Activated T-cell treated with anti-CD3 and anti-CD28 coated beads, Interleukin-2, amount 50 U/mL, for 1 hour (primary cell): ENCODE results near the gene TFAP2B.

Experiments used
- DNase-seq: peaks from one replicate; pipeline ENCODE4 v3.0.0-alpha.2; 2020

The TFAP2B gene

DNA sequence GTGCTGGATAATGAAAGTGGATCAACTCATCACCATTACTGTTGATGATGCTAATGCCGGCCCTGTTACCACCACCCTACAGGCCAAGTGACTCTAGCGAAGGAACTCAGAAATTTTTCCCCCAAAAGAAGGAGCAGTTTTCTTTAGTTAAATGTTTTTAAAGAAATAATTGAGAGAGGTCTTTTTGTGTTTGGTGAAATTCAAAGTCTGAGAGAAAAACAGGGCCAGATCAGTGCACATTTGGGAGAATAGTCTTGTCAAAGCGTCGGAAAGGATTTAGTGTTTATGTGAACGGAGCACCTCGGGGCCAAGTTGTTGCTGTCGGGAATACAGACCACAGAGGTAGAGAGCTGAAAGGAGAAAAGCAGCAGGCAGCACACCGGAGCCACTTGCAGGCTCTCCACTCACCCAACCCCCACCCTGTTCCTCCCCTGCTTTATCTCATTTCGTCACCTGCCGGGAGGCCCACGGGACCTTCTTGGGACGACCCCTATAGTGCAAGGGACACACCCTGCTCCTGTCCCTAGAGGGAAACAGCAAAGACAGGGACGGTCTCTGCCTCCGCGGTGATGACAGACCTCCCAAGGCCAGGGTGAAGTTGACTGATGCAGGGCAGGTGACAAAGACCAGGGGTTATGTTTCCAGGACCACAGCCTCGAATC, 6.8 kb downstream of the TFAP2B start:
- no peak for DNase-seq

DNA sequence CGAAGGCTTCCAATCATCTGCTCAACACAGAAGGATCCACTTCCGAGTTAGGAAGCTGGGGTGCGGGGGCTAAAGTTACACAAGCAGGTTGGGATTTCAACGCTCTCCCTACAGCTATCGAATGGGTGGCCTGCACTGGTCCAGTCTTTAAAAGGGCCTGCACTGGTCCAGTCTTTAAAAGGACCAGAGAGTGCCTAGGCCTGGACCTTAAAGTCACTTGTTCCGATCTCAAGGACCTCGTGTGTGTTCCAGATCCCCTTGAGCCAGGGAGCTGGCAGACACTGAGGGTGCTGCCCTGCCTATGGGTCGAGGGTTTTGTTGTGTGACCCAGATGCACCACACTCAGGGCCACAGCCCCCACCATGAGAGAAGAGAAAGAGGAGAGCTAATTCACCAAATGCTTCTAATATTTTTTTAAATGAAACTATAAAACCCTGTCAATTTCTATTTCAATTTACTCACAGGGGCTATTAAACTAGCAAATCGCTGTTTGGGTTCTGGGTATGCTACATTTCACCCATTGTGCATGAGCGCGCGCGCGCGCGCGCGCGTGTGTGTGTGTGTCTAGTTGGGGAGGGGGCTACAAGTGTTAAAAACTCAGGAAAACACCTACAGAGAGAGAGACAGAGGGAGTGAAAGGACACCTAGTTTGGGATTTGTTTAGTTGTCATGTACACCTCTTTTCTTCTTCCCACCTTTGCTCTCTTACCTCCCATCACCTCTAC, 7.5 kb downstream of the TFAP2B start:
- no peak for DNase-seq

DNA sequence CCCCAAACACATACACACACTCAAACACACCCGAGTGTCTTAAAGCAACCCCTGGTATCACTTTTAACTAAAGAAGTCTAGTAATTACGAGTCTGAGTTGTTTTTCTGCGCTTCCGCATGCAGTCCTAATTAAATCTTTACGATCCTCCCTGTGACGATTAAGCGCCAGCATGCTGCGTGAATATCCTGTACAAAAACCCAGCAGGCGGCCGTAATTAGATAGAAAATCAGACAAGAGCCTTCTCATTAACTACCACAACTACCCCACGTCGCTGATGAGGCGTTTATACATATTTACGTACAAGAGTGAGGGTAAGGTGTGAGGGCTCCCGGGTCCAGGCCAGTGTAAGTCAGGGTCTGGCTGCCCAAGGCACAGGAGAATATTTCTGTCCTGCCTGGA, 8.1 kb downstream of the TFAP2B start:
- DNase-seq = no peak

DNA sequence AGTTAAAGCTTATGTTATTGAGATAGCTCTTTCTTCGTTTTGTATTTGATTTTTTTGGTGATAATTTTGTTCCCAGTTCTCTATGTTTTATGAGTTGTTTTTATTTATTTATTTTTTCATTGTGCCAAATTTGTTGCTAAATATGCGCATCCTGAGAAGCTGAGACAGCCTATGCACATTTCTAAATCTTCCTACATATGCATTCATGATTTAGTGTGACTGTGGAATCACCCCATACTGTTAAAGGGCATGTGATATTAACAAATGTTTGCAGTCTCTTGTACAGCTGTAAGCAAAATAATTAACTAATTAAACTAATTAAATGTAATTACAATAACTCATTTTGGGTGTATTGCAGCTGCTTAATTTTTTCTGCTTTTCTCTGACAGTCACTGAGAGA, 10.4 kb downstream of the TFAP2B start:
- DNase-seq = no peak

DNA sequence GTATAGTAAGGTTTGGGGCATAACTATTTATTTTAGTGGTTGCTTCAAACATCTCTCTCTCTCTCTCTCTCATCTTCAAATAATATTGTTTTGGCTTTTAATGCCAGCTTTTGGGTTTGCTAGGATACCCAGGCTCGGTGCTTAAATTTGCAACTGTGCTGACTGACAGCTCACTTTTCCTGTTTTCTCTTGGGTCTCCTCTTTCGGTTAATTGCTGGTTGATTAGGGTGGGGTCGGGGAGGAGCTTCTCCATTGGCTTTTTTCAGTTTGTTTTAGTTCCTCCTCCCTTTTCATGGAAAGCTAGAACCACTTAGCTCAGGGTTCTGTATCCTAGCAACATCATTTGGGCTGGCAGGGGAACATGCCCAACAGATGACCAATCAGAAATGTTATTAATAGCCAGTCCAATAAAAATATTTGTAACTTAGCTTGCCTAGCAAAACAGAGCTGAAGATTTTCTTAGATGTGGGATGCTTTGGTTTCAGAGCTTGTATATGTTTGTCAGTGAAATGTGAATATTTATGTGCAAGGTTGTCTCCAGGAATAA, 11.3 kb downstream of the TFAP2B start:
- no peak for DNase-seq

- DNase-seq = no peak
These were observed 12.5 kb downstream of the TFAP2B start for GRCh38 chr6:50831186-50831585.

DNA sequence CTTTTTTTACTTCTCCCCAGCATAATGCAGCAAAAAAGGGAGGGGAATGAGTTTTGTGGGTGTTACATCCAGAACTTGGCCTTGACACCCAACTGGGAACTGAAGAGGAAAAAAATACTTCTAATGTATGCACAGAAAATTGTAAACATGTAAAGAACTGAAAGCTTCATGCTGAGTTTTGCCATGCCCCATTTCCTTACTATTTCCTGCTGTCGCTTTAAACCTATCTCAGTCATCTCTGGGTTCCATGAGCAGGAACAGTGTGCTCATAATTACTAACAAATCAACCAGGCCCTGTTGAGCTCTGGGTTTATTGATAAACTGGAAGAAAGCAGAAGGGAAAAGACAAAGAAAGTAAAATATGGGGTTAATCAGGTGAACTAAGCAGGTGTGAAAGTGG, 14.2 kb downstream of the TFAP2B start:
- no peak for DNase-seq

DNA sequence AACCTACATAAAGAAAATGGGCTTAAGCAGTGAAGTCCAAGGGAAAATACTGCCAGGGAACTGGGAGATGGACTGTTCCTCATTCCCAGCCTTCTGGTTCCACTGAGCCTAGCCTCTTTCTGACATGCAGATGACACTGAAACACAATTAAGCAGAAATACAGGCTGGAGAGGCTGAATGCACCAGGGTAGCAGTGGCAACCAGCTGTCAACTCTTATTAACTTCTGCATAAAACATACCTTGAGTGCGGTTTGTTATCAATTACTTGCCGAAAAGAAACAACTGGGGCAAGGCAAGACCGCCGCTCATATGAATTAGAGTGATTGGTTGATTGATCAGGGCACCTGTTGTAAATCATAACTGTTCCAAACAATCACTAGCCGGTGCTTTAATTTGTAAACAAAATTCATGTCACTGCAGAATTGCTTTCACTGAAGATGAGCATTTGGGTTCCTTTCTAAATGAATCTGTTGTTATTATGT, 16.3 kb downstream of the TFAP2B start:
- DNase-seq = no peak

DNA sequence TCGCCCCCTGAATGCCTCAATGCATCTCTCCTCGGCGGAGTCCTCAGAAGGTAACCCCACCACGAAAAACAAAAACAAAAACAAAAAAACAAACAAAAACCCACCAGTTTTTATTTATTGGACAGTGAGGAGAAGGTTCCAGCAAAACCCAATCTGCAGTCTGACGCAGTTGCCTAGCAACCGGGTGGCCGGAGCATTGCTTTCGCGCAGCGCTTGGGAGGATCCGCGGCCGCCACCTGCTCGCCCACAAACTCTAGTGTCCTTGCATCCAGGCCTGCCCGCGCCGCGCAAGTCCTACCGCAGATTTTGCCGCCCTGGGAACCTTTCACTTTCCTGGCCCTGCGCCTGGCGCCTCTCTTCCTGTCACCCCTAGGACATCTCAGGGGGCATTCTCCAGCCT, 17.6 kb downstream of the TFAP2B start:
- no peak for DNase-seq

DNA sequence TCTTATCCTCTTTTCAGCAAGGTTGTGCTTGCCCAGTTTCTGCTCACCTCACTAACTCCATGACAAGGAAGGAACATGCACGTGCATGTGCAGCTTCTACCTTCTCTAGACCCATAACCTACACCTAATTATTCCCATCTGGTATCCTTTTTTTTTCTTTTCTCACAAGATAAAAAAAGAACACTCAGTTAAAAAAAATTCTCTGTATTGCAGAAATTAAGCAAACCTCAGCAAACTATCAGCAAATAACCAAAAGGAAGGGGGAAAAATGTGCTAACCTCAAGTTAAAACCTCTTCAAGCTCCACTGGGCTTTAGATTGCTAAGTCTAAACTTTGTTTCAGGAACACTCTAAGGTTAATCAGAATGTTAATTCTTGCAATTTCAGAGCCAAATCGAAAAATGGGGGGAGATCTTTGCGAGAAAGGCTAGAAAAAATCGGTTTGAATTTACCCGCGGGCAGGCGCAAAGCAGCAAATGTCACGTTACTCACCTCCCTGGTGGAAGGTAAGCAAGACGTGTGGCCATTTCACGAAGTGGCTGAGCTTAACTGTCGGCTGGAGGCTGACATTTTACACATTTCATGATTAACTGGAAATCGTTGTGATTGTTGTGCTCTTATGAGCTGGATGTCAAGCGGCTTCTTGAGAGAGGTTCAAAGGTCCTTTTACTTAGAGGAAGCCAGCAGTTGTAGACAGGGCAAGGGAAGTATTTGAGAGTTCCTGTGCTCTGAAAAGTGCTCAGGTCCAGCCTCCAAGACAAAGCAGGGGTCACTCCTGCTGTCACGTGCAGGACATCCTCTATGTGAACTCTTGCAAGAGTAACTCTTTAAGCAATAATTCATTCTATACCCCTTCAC, 19.1 kb downstream of the TFAP2B start:
- no peak for DNase-seq

DNA sequence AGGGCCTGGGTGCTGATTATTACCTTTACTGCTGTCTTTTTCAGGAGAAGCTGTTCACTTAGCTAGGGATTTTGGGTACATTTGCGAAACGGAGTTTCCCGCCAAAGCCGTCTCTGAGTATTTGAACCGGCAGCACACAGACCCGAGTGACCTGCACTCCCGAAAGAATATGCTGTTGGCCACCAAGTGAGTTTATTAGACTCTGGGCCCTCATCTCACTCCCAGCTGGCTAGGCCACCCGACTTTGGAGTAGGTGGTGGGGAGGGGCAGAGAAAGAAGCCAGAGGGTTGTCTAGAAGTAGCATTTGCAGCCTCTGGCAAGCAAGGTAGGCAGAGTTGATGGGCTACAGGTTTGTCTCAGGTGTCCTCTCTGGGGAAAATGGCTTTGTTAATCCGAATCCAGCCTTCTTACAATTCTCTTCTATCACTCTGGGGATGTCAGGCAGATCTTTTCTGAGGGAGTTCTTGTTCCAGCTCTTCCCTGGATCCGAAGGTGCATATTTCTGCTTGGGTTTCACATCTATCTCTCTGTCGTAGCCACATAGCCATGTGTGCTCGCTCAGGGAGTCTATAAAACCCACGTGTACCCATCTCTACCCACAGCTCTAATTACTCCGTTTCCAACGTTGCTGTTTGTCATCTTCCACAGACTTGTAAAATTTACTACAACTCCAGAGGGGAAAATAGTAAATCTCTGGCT, 21.6 kb downstream of the TFAP2B start:
- no peak for DNase-seq

DNA sequence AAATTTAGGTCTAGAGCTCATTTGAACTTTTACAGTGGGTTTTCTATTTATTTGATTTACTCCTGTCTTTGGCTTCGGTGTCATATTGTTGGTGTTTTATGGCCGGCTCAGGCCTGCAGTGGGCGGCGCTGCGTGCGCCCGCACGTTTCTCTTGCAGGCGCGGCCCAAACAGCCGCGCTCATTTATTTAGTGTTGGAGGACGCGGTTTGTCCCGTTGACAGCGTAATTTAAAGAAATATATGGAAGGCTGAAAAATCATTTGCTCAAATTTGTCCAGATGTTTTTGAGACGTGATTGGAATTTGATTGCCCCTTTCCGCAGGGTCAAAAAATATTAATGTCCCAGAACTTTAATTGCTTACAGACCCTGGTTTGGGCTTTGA, 22.1 kb downstream of the TFAP2B start:
- DNase-seq = no peak

GRCh38 chr6:50842446-50842845, 23.8 kb downstream of the TFAP2B start:
- no peak for DNase-seq

DNA sequence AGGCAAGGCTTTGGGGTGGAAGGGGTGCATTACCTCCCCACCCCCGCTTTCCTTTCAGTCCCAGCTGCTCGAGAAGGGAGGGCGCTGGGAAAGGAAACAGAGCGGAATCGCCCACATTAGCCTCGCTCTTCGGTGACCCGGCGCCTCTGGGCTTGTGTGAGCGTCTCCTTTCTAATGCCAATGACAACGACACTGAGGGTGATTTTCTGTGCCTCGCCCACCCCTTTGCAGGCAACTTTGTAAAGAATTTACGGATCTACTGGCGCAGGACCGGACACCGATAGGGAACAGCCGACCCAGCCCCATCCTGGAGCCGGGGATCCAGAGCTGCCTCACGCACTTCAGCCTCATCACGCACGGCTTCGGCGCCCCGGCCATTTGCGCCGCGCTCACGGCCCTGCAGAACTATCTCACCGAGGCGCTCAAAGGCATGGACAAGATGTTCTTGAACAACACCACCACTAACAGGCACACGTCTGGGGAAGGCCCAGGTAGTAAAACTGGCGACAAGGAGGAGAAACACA, 24.3 kb downstream of the TFAP2B start:
- no peak for DNase-seq

- no peak for DNase-seq
These were observed 25.2 kb downstream of the TFAP2B start for GRCh38 chr6:50843842-50844241.

DNA sequence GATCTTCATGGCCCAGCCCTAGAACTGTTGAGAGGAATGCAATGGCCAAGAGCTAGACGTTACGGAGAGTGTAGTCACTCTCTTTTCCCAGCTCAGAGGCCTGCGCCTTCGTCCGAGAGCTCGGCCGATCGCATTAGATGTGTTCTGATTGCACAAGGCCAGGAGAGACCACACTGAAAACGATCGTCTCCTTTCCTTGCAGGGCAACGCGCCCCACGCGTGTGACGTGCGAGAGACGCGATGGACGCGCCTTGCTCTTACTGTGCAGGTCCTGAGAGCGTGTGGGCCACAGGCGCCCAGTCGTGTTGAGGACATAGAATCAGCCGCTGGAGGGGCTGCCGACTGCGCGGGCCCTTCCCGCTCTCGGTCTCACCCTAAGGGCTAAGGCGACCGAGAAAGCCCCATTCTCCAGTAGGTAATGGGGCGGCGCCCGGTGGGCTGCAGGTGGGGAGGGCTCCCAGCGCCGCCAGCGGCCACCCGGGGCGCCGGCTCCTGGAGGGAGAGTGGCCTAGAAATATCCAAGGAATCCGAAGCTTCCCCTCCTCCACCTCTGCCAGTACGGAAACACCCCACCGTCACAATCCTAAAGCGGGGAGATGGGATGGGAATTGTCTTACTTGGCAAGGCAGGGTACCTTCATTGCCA, 26.9 kb downstream of the TFAP2B start:
- no peak for DNase-seq

DNA sequence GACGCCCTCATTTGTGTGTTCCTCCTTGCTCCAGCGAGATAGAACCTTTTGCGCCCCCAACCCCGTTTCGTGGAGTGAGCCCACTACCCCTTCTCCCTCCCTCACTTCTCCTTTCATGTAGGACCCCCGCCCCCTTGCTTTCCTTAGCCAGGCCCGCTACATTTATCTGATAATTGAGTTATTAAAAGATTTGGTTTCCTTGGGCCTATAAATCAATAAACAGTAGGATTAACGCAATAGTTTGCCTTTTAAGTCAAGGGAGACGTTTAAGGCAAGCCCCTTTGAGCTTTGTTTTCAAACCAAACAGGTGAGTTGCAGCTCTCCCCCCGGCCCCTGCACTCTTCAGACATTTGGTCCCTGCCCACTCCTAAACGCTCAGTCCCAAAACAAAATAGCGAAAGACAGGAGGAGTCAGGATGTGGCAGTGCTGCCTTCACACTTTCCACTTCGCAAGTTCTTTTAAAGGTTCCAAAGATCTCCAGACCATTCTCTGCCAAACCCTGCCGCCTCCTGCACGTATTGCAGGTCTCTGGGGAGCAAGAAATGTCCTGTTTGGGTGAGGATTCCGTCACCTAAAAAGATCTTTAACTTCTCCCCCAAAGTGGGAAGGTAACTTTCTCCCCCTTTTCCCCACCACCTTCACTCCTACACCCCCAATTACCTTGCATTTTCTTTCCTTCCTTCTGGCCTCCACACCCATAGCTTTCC, 27.6 kb downstream of the TFAP2B start:
- no peak for DNase-seq

DNA sequence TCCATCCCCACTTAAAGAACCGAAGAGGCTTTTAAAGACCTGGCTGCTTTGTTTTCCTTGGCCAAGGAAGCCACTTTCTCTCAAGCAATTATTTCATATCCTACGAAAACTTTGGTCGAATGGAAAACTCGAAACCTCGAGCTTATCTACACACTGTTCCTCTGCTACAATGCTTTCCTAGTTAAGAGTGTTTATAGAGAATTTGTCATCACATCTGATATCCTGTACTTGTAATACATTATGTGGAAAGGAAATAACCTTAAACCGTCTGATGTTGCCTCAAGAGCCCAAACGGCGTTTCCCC, 28.1 kb downstream of the TFAP2B start:
- no peak for DNase-seq

GRCh38 chr6:50847890-50848594, 29.4 kb downstream of the TFAP2B start:
- no peak for DNase-seq

DNA sequence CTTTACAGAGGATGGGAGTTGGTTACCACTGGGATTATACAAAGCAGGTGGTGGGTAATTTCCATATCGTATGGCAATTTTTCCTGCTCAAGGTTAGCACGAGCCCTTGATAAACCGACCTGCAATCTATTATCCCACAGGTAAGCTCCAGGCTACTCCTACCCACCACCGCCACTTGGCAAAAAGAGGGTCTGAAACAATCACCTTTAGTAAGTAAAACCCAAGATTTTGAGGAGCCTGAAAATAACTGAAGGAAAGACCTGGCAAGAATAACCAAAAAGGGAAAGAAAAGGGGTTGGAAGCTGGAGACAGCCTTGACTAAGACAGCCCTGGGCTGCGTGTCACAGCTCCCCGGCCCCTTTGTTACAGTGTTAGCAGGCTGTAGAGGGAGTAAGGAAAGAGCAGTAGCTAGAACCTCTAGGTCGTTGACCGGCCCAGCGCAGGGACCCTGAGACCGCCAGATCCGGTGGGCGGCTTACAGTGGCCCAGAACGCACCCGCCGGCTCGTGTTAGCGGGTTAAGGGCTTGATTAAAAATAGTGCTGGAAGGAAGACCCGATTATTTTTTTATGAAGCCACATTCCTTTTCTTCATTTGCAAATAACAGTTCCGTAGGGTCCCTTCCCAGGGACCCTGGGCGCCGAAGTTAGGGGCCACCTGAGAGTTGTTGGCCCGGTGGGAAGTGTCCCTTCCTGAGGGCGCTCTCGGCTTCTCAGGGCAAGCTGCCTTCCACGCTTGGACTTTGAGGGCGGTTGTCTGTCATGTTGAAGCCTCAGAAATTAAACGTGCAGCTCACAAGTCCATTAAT, 30.5 kb downstream of the TFAP2B start:
- no peak for DNase-seq
